KMS-11 (cell line): Measurements from ENCODE around the gene FPGS.

Experiments used
- H2AFZ ChIP-seq: fragments of 200-600 bp; sonication (generic); 2 replicates; pipeline ENCODE4 v1.6.1; 2016; ENCODE audit warnings: antibody characterized with exemption, mixed run types, low read depth
- H3K27ac ChIP-seq: fragments of 200-600 bp; sonication (generic); 2 replicates; pipeline ENCODE4 v1.6.1; 2016; ENCODE audit warnings: mild to moderate bottlenecking, mixed run types
- H3K27me3 ChIP-seq: fragments of 200-600 bp; sonication (generic); 2 replicates; pipeline ENCODE4 v1.6.1; 2017; ENCODE audit warnings: mild to moderate bottlenecking, low read depth, mixed run types, moderate library complexity; ENCODE audit not compliant: insufficient read depth
- H3K36me3 ChIP-seq: fragments of 200-600 bp; sonication (generic); 2 replicates; pipeline ENCODE4 v1.6.1; 2017; ENCODE audit warnings: mild to moderate bottlenecking, mixed run types; ENCODE audit not compliant: insufficient read depth
- H3K4me1 ChIP-seq: fragments of 200-600 bp; sonication (generic); 2 replicates; pipeline ENCODE4 v1.6.1; 2016; ENCODE audit warnings: mild to moderate bottlenecking, low read depth, mixed run types; ENCODE audit not compliant: poor library complexity, severe bottlenecking
- H3K4me2 ChIP-seq: fragments of 200-600 bp; sonication (generic); 2 replicates; pipeline ENCODE4 v1.7.0; 2016; ENCODE audit warnings: mild to moderate bottlenecking, mixed run types
- H3K4me3 ChIP-seq: fragments of 200-600 bp; sonication (generic); IDR thresholded peaks from 2 replicates; pipeline ENCODE4 v1.6.1; 2017; ENCODE audit warnings: low read depth, low read length, mixed read lengths; ENCODE audit not compliant: insufficient read depth
- H3K79me2 ChIP-seq: fragments of 200-600 bp; sonication (generic); 2 replicates; pipeline ENCODE4 v1.6.1; 2016; ENCODE audit warnings: low read depth, mixed run types; ENCODE audit not compliant: insufficient read depth
- H3K9ac ChIP-seq: fragments of 200-600 bp; sonication (generic); 2 replicates; pipeline ENCODE4 v1.6.1; 2016; ENCODE audit warnings: mild to moderate bottlenecking, mixed run types
- H4K20me1 ChIP-seq: fragments of 200-600 bp; sonication (generic); 2 replicates; pipeline ENCODE4 v1.6.1; 2016; ENCODE audit warnings: mild to moderate bottlenecking, mixed run types; ENCODE audit not compliant: insufficient read depth
- TF ChIP-seq, protein P1 (sequence below): fragments of 200-600 bp; sonication (generic); conservative IDR thresholded peaks from 2 replicates; pipeline ENCODE4 v1.6.1; 2017; ENCODE audit warnings: low read depth, mild to moderate bottlenecking, antibody characterized with exemption, low read length, moderate library complexity, mixed read lengths

The FPGS gene

GRCh38 chr9:127785023-127785932 is 17.4 kb upstream of the FPGS start:
- Histone ChIP-seq H4K20me1 (peaks cover 15% of the 10 kb centered on the region; the same call in 1 of the 2 replicates), H3K27ac (peak overlapping the region; percentile 84), H3K4me1 (peaks cover 39% of the 10 kb centered on the region), H3K36me3 (peaks cover 28% of the 10 kb centered on the region; the same call in 1 of the 2 replicates), H3K79me2 (peaks cover 39% of the 10 kb centered on the region), H3K4me2 (peak overlapping the region; percentile 24; the same call in 1 of the 2 replicates), H3K4me3 (no peak overlapping the region), H3K27me3 (no peaks in the 10 kb centered on the region), H3K9ac (no peak overlapping the region), H2AFZ (peak overlapping the region; percentile 12)
- TF ChIP-seq, protein P1, sequence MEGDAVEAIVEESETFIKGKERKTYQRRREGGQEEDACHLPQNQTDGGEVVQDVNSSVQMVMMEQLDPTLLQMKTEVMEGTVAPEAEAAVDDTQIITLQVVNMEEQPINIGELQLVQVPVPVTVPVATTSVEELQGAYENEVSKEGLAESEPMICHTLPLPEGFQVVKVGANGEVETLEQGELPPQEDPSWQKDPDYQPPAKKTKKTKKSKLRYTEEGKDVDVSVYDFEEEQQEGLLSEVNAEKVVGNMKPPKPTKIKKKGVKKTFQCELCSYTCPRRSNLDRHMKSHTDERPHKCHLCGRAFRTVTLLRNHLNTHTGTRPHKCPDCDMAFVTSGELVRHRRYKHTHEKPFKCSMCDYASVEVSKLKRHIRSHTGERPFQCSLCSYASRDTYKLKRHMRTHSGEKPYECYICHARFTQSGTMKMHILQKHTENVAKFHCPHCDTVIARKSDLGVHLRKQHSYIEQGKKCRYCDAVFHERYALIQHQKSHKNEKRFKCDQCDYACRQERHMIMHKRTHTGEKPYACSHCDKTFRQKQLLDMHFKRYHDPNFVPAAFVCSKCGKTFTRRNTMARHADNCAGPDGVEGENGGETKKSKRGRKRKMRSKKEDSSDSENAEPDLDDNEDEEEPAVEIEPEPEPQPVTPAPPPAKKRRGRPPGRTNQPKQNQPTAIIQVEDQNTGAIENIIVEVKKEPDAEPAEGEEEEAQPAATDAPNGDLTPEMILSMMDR: peak; percentile 93

DNA sequence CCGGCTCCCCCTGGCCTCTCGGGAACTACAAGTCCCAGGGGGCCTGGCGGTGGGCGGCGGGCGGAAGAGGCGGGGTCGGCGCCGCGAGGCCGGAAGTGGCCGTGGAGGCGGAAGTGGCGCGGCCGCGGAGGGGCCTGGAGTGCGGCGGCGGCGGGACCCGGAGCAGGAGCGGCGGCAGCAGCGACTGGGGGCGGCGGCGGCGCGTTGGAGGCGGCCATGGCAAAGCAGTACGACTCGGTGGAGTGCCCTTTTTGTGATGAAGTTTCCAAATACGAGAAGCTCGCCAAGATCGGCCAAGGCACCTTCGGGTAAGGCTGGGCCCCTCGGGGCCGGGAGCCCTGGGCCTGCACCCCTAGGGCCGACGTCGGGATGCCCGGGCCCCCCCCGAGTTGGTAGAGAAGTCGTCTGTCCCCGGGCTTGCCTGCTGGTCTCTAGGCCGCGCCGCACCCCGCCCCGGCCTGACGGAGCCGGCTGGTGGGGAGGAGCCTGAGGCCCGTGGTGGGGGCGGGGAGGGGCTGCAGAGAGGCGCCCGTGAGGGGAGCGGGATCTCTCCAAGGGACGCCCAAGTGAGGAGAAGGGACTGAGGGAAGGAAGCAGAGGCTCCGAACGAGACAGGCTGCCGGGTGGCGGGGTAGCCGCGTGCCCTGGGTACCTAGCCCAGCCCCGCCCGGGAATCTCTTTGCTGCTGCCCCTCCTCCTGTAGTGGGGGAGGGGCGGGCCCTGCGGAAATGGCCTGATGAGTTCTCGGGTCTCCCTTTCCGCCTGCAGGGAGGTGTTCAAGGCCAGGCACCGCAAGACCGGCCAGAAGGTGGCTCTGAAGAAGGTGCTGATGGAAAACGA is 16.5 kb upstream of the FPGS start, which contains the start of gene CDK9:
Gene CDK9 (plus strand): TSS at position 102 of the 840 bp plus-strand sequence. CDS start 115 bp downstream, at position 217.
- H3K79me2 ChIP-seq: peaks cover 45% of the 10 kb centered on the region
- TF ChIP-seq, protein P1: no peak

GRCh38 chr9:127786773-127787104 is 15.9 kb upstream of the FPGS start:
- Histone ChIP-seq H3K27ac (peak overlapping the region; percentile 84), H3K4me2 (peak overlapping the region; percentile 95)

More for the DNA sequence above, 16.5 kb upstream of the FPGS start, which contains the start of gene CDK9:
- Histone ChIP-seq H3K9ac (peak within 1 kb of the TSS; percentile 81), H3K27me3 (no peaks in the 10 kb centered on the region), H3K27ac (peak within 1 kb of the TSS; percentile 84), H3K4me2 (peak within 1 kb of the TSS; percentile 95), H3K36me3 (peaks cover 35% of the 10 kb centered on the region; the same call in 1 of the 2 replicates), H3K4me1 (peaks cover 36% of the 10 kb centered on the region), H2AFZ (peak within 1 kb of the TSS; percentile 21), H4K20me1 (peaks cover 15% of the 10 kb centered on the region; the same call in 1 of the 2 replicates), H3K4me3 (no peak within 1 kb of the TSS)

More at GRCh38 chr9:127786773-127787104, 15.9 kb upstream of the FPGS start:
- Histone ChIP-seq H3K27me3 (no peaks in the 10 kb centered on the region), H3K9ac (peak overlapping the region; percentile 81; the same call in 1 of the 2 replicates), H3K4me1 (peaks cover 38% of the 10 kb centered on the region), H3K4me3 (no peak overlapping the region), H2AFZ (no peak overlapping the region), H3K79me2 (peaks cover 45% of the 10 kb centered on the region), H4K20me1 (peaks cover 15% of the 10 kb centered on the region; the same call in 1 of the 2 replicates), H3K36me3 (peaks cover 37% of the 10 kb centered on the region; the same call in 1 of the 2 replicates)
- TF ChIP-seq, protein P1: peak; percentile 51; the same call in 1 of the 2 replicates
